K562 (cell line): ENCODE results near the gene ZNF292. TPM values are rescaled to one million over a fixed set of nuclear protein-coding genes. Genes with fewer than 3 reads are reported as not detected.

Source experiments
- ATAC-seq: fragments of 200-7000 bp; cut with Tn5 transposase; 3 replicates; pipeline ENCODE4 v1.9.1; 2020; ENCODE audit warnings: moderate library complexity
- BruUV-seq: library from RNA; stranded (reverse); fragments of 400-500 nt; replicated peaks from 2 replicates; lab custom pipeline; 2021; lab: Mats Ljungman, UMichigan
- CTCF ChIA-PET: fragments of 300-600 bp; formaldehyde crosslinking; extraction: SDS; loops from one replicate; lab custom pipeline; 2021; ENCODE audit warnings: low intra/inter-chr PET ratio; lab: Yijun Ruan, JAX
- POLR2A ChIA-PET: fragments of 300-600, 350-650 bp; sonication (Branson Sonifier 250); formaldehyde crosslinking; extraction: SDS; loops from one replicate; lab custom pipeline; 2021; ENCODE audit warnings: antibody characterized with exemption, inconsistent platforms; lab: Yijun Ruan, JAX
- DNase-seq, 4 experiments: peaks; one replicate each; pipeline versions ENCODE4 v3.0.0 to v3.0.0-alpha.2; 2011 to 2018; ENCODE audit warnings: low spot score in 3 of 4, mixed read lengths in 3 of 4; ENCODE audit errors: extremely low read depth in 1 of 4
- FAIRE-seq: peaks from 2 replicates; lab custom pipeline; 2011; peaks lifted over from hg19 to GRCh38; lab: Jason Lieb, UNC
- H2AFZ ChIP-seq: 2 replicates; pipeline ENCODE4 v1.6.0; 2011; ENCODE audit warnings: low read depth, low read length, control low read depth, inconsistent platforms
- H3K27ac ChIP-seq: fragments of 200-600 bp; 3 replicates; pipeline ENCODE4 v1.8.0; 2011; ENCODE audit warnings: low read depth, mild to moderate bottlenecking, control low read depth, inconsistent platforms, low read length, moderate library complexity, mixed read lengths; ENCODE audit errors: extremely low read depth
- H3K27me3 ChIP-seq, 2 experiments: fragments of 300-600 bp in 1 of 2; 2 replicates in 1 of 2; 3 replicates in 1 of 2; pipeline versions ENCODE4 v1.6.0 to v1.8.0; 2011; ENCODE audit warnings: inconsistent platforms in 2 of 2, low read length in 2 of 2, mild to moderate bottlenecking in 1 of 2, mixed read lengths in 1 of 2, moderate library complexity in 1 of 2; ENCODE audit not compliant: control insufficient read depth in 2 of 2, insufficient read depth in 2 of 2
- H3K36me3 ChIP-seq: fragments of 300-600 bp; 3 replicates; pipeline ENCODE4 v1.8.0; 2011; ENCODE audit warnings: mild to moderate bottlenecking, low read length, inconsistent platforms; ENCODE audit not compliant: control insufficient read depth, insufficient read depth
- H3K4me1 ChIP-seq, 2 experiments: fragments of 200-600 bp in 1 of 2; replicated peaks in 1 of 2; 2 replicates in 1 of 2; 3 replicates in 1 of 2; pipeline versions ENCODE4 v1.5.1 to v1.8.0; 2011; ENCODE audit warnings: inconsistent platforms in 2 of 2, low read length in 2 of 2, mild to moderate bottlenecking in 1 of 2, mixed read lengths in 1 of 2, moderate library complexity in 1 of 2; ENCODE audit not compliant: control insufficient read depth in 2 of 2, insufficient read depth in 2 of 2
- H3K4me2 ChIP-seq: 2 replicates; pipeline ENCODE4 v1.6.1; 2011; ENCODE audit warnings: low read length, control low read depth, inconsistent platforms, mixed read lengths; ENCODE audit not compliant: insufficient read depth
- H3K4me3 ChIP-seq: fragments of 200-600 bp; sonication (generic), shearing (Covaris generic); 2 replicates; pipeline ENCODE4 v1.5.1; 2016; ENCODE audit warnings: control low read depth, inconsistent platforms
- H3K79me2 ChIP-seq: fragments of 200-600 bp; 3 replicates; pipeline ENCODE4 v1.8.0; 2011; ENCODE audit warnings: low read length, inconsistent platforms; ENCODE audit not compliant: control insufficient read depth, insufficient read depth
- H3K9ac ChIP-seq, 2 experiments: 2 replicates each; pipeline versions ENCODE4 v1.6.0 to v1.6.1; 2011; ENCODE audit warnings: low read depth in 2 of 2, low read length in 2 of 2, control low read depth in 1 of 2, inconsistent platforms in 1 of 2, mild to moderate bottlenecking in 1 of 2, mixed read lengths in 1 of 2; ENCODE audit not compliant: insufficient read depth in 1 of 2
- H3K9me1 ChIP-seq: one replicate; pipeline ENCODE4 v1.6.0; 2011; ENCODE audit warnings: inconsistent platforms, mild to moderate bottlenecking, low read length, moderate library complexity; ENCODE audit not compliant: control insufficient read depth, insufficient read depth
- H3K9me3 ChIP-seq: replicated peaks from 2 replicates; pipeline ENCODE4 v1.5.1; 2011; ENCODE audit warnings: low read depth, low read length, inconsistent platforms; ENCODE audit not compliant: control insufficient read depth, insufficient read depth
- H4K20me1 ChIP-seq: replicated peaks from 2 replicates; pipeline ENCODE4 v1.6.1; 2011; ENCODE audit warnings: low read length, inconsistent platforms, mixed read lengths; ENCODE audit not compliant: control insufficient read depth, insufficient read depth
- ELF2 ChIP-seq: fragments of 250-450 bp; sonication (Bioruptor Pico); IDR thresholded peaks from 2 replicates; pipeline ENCODE4 v1.5.0; 2021; ENCODE audit warnings: mild to moderate bottlenecking
- FOSL1 ChIP-seq: fragments of 200-800 bp; sonication (Bioruptor generic); conservative IDR thresholded peaks from 2 replicates; pipeline ENCODE4 v1.6.1; 2016; ENCODE audit warnings: missing genetic modification characterization, missing compliant biosample characterization
- HLTF ChIP-seq: fragments of 450-650 bp; IDR thresholded peaks from 2 replicates; pipeline ENCODE4 v1.6.1; 2016
- HNRNPLL ChIP-seq: fragments of 200-400 bp; formaldehyde crosslinking; IDR thresholded peaks from 2 replicates; pipeline ENCODE4 v1.6.1; 2017; ENCODE audit warnings: low read length, low read depth, mild to moderate bottlenecking; ENCODE audit not compliant: poor library complexity, severe bottlenecking
- KLF13 ChIP-seq: fragments of 450-650 bp; IDR thresholded peaks from 2 replicates; pipeline ENCODE4 v1.6.1; 2016; ENCODE audit warnings: missing genetic modification characterization, low read depth, mild to moderate bottlenecking, missing compliant biosample characterization, moderate library complexity, borderline replicate concordance
- STAT5B ChIP-seq: fragments of 250-450 bp; sonication (Bioruptor Pico); IDR thresholded peaks from 2 replicates; pipeline ENCODE4 v1.8.0; 2021; ENCODE audit warnings: mild to moderate bottlenecking, inconsistent platforms
- TRIM28 ChIP-seq: fragments of 450-650 bp; IDR thresholded peaks from 2 replicates; pipeline ENCODE4 v1.6.1; 2017
- ZNF274 ChIP-seq: IDR thresholded peaks from 2 replicates; pipeline ENCODE4 v1.6.1; 2011; ENCODE audit warnings: low read depth, mild to moderate bottlenecking, low read length, moderate library complexity, borderline replicate concordance
- ZNF384 ChIP-seq: IDR thresholded peaks from 2 replicates; pipeline ENCODE4 v1.6.1; 2012; ENCODE audit warnings: low read depth, low read length, improper control_type of control experiment
- ZNF717 ChIP-seq: fragments of 250-450 bp; sonication (Bioruptor Pico); IDR thresholded peaks from 2 replicates; pipeline ENCODE4 v1.5.0; 2021
- in situ Hi-C: fragments of 300-500 bp; cut with MboI; formaldehyde crosslinking; loops from 4 replicates; pipeline ENCODE4 v1.15.0; 2018; ENCODE audit warnings: inconsistent platforms, mixed read lengths
- intact Hi-C: fragments of 100-400 bp; cut with micrococcal nuclease; formaldehyde crosslinking; loops from 2 replicates; pipeline ENCODE4 v1.14.2; 2022
- polyA plus RNA-seq, 8 experiments: library from polyadenylated mRNA; depleted of rRNA in 4 of 8; stranded (reverse) in 5 of 8; unstranded in 3 of 8; fragments of >200 nt; fragmentation: Nextera tagmentation in 2 of 8; fragmentation: Illumina TruSeq in 1 of 8; extraction: Ambion mirVana in 2 of 8; extraction: Trizol in 1 of 8; gene quantifications; 2 replicates each; pipeline versions ENCODE4 v1.2.1 to v1.2.3, GENCODE V29; 2011 to 2014; ENCODE audit warnings: inconsistent platforms in 1 of 8, missing spikeins in 1 of 8
- total RNA-seq, 7 experiments: library from RNA; depleted of rRNA in 6 of 7; stranded (reverse); fragments of >200 nt in 6 of 7; fragmentation: Illumina TruSeq in 2 of 7; extraction: Trizol in 2 of 7; gene quantifications; 2 replicates each; pipeline versions ENCODE4 v1.2.1 to v1.2.3, GENCODE V29; 2011 to 2021; ENCODE audit warnings: low replicate concordance in 1 of 7

Gene ZNF292
- total and polyA plus RNA-seq, 9 of the 15 experiments (the other 6 are each of a cell fraction or from before 2014, with no cell fraction given), result 4.4 to 17.1 (median 12.8) TPM

DNA sequence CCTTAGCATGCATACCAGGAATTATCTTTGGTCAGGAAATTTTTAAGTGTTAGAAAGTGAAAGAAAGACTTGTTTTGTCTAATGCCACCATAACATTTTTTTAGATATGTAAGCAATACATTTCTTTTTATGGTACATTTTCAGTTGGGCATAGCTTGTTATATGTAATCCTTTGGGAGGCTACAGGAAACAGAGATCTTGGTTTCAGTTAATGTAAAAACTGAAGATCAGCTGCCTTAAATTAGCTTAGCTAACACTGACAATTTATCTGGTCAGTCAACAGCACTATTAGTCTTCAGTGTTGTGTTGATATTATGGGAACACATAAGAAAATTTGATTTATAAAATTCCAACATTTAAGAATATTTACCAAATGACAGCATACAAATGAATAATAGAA lies 88.4 kb downstream of the ZNF292 start:
- Histone ChIP-seq H3K4me3 (no peak overlapping the region), H3K79me2 (no peaks in the 10 kb centered on the region), H3K4me1 (no peaks in the 10 kb centered on the region), H3K27ac (no peak overlapping the region), H4K20me1 (no peaks in the 10 kb centered on the region), H3K36me3 (peaks cover 44% of the 10 kb centered on the region), H3K4me2 (no peak overlapping the region), H3K9me3 (no peaks in the 10 kb centered on the region), H3K9ac (no peak overlapping the region), H3K9me1 (no peaks in the 10 kb centered on the region), H3K27me3 (no peaks in the 10 kb centered on the region), H2AFZ (no peak overlapping the region)
- CTCF ChIA-PET, result interaction anchor here (0.6 kb wide), 1 partner anchor 1740 kb away, joined by 4 read pairs; no protein-coding TSS in a partner anchor
- FAIRE-seq (no peak), DNase-seq (no peak), ATAC-seq (no peak)
- intact Hi-C loops (no loop called here), in situ Hi-C loops (no loop called here)
- BruUV-seq, result no TSS peak
- TF ChIP-seq FOSL1 (no peak), KLF13 (tag) (no peak), ZNF274 (no peak), HNRNPLL (no peak), ZNF384 (no peak), ELF2 (no peak), HLTF (no peak), ZNF717 (no peak), TRIM28 (no peak), STAT5B (CRISPR knock-in tag) (no peak)
- POLR2A ChIA-PET, result no interaction called here
